Stimulated activated naive CD8-positive, alpha-beta T cell treated with anti-CD3 and anti-CD28 coated beads, Interleukin-15, Interleukin-2, amounts not matched to agents 100 U/mL and 50 U/mL, for 24 hours (primary cell): ENCODE measurements around the gene TPD52L2.

Source experiments
- ATAC-seq: fragments of 150-1000 bp; cut with Tn5 transposase; one replicate; pipeline ENCODE4 v1.10.0; 2021
- DNase-seq: peaks from one replicate; pipeline ENCODE4 v3.0.0; 2021

Gene TPD52L2

GRCh38 chr20:63932606-63933160 is 67.6 kb downstream of the TPD52L2 start:
- DNase-seq (no peak), ATAC-seq (no peak)

DNA sequence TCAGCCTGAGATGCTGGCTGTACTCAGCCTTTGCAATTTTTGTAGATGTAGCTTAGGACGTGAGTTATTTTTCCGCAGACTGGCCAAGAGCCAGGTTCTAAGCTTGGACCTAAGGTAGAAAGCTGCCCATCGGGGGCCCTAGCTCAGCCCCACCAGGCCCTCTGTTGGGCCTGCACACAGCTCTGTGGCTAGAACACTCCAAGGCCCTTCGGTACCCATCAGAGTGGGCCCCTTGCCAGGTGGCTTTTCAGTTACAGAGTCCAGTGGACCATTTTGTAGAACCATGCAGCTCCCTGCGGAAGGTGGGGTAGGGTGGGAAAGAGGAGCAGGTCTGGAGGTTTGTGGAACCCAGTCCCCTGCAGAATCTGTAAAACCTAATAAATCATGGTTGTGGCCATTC is 68.6 kb downstream of the TPD52L2 start:
- no peak for ATAC-seq
- DNase-seq: no peak

DNA sequence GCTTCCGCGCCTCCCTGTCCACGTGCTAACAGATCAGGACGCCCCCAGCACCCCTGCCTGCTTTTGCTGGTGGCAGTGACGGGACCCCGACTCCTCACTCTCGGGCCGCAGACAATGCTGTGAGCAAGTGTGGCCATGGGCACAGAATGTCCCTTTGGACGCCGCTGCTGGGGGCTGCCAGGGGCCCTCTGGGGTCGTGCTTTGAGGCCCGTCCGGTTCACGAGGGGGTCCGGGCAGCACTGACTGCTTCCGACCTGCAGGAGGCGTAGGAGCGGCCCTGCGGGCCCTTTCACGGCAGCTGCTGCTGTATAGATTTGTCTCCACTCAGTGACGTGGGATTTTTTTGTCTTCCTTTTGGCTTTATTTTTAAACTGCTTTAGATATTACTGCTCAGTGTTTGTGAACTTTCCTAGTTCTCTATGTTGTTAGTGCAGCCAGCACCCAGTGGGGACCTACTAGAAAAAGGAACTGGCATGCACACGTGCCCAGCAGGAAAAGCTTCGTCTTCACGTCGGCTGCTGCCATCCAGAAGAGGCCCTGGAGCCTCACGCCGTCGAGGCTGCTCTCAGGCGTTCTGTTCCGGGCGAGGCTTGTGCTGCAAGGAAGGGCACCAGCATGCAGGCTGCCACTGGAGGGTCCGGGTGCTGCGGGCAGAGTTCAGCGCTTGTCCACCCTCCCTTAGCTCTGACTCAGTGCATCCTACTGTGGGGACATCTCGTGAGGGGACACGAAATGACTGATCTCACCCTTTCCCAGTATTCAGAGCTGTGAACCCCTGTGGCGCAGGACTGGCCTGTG is 69.4 kb downstream of the TPD52L2 start:
- ATAC-seq (no peak), DNase-seq (no peak)

GRCh38 chr20:63935447-63935846 is 70.4 kb downstream of the TPD52L2 start:
- no peak for ATAC-seq
- no peak for DNase-seq

DNA sequence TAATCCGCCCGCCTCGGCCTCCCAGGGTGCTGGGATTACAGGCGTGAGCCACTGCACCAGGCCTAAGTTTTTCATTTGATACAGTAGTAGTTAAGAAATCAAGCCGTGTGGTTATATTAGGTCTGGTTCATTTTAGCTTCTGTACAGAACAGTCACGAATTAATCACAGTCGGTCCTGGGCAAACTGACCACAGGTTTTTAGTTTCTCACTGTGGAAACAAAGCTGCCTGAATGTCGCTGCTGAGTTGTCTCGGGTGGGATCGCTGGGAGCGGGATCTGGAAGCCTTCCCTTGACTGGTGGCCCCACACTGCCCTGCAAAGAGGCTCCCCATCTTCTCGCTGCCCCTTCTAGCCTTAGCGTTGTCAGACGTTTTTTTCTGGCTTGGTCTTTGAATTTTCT is 72.5 kb downstream of the TPD52L2 start:
- ATAC-seq: no peak

DNA sequence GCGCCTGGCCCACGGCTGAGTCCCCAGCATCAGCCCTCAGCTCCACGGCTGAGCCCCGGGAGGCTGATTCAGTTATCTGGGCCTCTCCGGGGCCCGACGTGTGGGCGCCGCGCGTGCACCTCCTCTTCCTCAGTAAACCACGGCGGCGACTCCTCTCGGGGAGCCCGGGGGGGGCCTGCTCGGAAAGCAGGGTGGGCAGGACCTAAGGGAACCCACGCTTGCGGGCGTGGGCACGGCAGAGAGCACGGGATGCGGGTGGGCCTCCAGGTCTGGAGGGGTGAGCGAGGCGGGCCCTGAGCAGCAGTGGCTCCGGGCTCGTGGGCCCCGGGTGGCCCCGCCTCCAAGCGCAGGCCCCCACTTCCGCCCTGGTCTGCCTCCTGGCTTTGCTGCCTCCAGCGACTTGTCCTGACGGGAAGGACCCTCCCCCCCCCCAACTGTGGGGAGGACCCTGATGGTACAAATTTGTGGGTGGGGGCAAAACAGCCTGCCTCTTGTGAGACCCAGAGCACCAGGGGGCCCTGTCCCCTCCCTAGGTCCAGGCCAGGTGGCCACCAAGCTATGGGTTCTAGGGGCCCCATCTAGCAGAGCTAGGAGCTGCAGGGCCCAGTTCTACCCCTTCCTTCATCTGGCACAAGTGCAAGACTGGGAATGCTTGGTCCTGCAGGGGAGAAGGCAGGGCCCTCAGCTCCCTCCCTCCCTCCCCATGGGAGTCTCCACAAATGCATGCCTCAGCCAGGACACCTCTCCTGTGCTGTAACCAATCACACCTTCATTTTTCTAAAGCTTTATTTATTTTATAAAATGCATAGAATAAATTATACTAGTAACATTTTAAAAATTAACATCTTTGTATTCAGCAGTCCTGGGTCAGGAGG is 74.2 kb downstream of the TPD52L2 start:
- DNase-seq: no peak
- no peak for ATAC-seq

More for the DNA sequence above, 72.5 kb downstream of the TPD52L2 start:
- DNase-seq: no peak

DNA sequence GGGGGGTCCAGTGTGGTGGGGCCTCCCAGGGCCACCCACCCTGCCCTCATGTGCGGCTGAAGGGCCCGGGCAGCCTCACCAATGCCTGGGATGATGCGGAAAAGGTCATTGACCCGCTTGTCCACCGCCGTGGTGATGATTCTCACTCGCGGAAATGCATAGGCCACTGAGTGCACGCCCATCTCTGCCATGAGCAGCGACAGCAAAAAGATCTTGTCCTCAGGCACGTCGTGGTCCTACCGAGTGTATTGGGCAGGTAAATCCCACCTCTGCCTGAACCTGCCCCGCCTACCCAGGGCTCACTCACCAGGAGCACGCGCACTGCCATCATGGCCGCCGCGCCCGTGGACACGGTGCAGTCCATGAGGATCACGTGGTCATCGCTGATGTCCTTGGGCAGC is 75.0 kb downstream of the TPD52L2 start:
- ATAC-seq (no peak), DNase-seq (no peak)

- DNase-seq: no peak
- no peak for ATAC-seq
Observed at GRCh38 chr20:63940472-63941266, 75.6 kb downstream of the TPD52L2 start.
